ENCODE data around the gene EPN3. TPM values are rescaled to one million over a fixed set of nuclear protein-coding genes. Genes with fewer than 3 reads are reported as not detected.

EPN3 gene
- total RNA-seq, 1 experiment from 2014 or later = 17.8 TPM

GRCh38 chr17:50561746-50562141, 29.2 kb downstream of the EPN3 start:
- TF ChIP-seq ZNF274 (IDR thresholded peaks at IDR 0.05; ENCODE audit: low read depth, low read length) (no peak), ATF3 (IDR thresholded peaks at IDR 0.05) (no peak), POLR2A (IDR thresholded peaks at IDR 0.05; ENCODE audit: borderline replicate concordance, extremely low read depth, insufficient read depth, insufficient read length) (no peak)
- H3K4me3 ChIP-seq (replicated peaks in 1 of 2; ENCODE audit: low read depth in 1 of 2, low read length in 2 of 2) = no peak overlapping the region
- no peak overlapping the region for H3K27ac ChIP-seq (ENCODE audit: low read depth, low read length)
- H3K9me3 ChIP-seq (ENCODE audit: control insufficient read depth in 1 of 2, insufficient read depth in 1 of 2, low read depth in 1 of 2, low read length in 2 of 2) = no peaks in the 10 kb centered on the region
- DNase-seq (ENCODE audit: low read depth, low spot score) = no peak
- H2AFZ ChIP-seq (ENCODE audit: low read depth, low read length, poor library complexity, severe bottlenecking) = no peak overlapping the region
- H3K4me1 ChIP-seq (ENCODE audit: control insufficient read depth in 1 of 2, insufficient read depth in 2 of 2, low read length in 2 of 2) = peaks cover 6 to 18% of the 10 kb centered on the region in 2 experiments; a peak in 3 of 4 replicates
- ATAC-seq = no peak
- no peaks in the 10 kb centered on the region for H3K27me3 ChIP-seq (ENCODE audit: insufficient read depth, low read length)
- CTCF ChIA-PET = no interaction called here
- no peak overlapping the region for H3K4me2 ChIP-seq (ENCODE audit: low read length)
- POLR2A ChIA-PET = no interaction called here
- H3K36me3 ChIP-seq (ENCODE audit: control insufficient read depth in 1 of 2, insufficient read depth in 2 of 2, low read length in 2 of 2) = no peaks in the 10 kb centered on the region
- intact Hi-C loops (cut with micrococcal nuclease) = no loop called here
- H4K20me1 ChIP-seq (ENCODE audit: insufficient read depth) = no peaks in the 10 kb centered on the region
- RAD21 ChIA-PET (ENCODE audit: low non-redundant PET in 1 of 2, low total read pairs in 2 of 2, uncharacterized antibody in 2 of 2, unreplicated experiment in 2 of 2) = interaction anchor here in 1 of 2 experiments (0.6 kb wide), 1 partner anchor 67 kb away, joined by 4 read pairs; no protein-coding TSS in a partner anchor
- H3K79me2 ChIP-seq (ENCODE audit: insufficient read depth, low read length) = no peaks in the 10 kb centered on the region
- no peak overlapping the region for H3K9ac ChIP-seq (ENCODE audit: low read length)
- H3K9me2 ChIP-seq (ENCODE audit: insufficient read depth) = no peaks in the 10 kb centered on the region
- no TSS peak for BruUV-seq (replicated peaks)

- intact Hi-C loops (cut with micrococcal nuclease) = no loop called here
- TF ChIP-seq SP1 (IDR thresholded peaks at IDR 0.05; ENCODE audit: low read depth) = no peak
- TF ChIP-seq EZH2phosphoT487 (IDR thresholded peaks at IDR 0.05; ENCODE audit: borderline replicate concordance) = no peak
- no peak for TF ChIP-seq TCF7L2 (IDR thresholded peaks at IDR 0.05; ENCODE audit: borderline replicate concordance, extremely low read depth, insufficient read depth, insufficient read length)
- TF ChIP-seq ELF1 (IDR thresholded peaks at IDR 0.05; ENCODE audit: borderline replicate concordance, low read depth) = no peak
- TF ChIP-seq REST (IDR thresholded peaks at IDR 0.05; ENCODE audit: low read depth) = no peak
- no peak for TF ChIP-seq CTCF (IDR thresholded peaks at IDR 0.05 in 2 of 3, conservative IDR thresholded peaks at IDR 0.05 in 1 of 3; ENCODE audit: borderline replicate concordance in 1 of 3, insufficient read depth in 1 of 3, low read depth in 2 of 3, low read length in 2 of 3)
- TF ChIP-seq CEBPB (IDR thresholded peaks at IDR 0.05; ENCODE audit: low read depth) = no peak
- TF ChIP-seq EGR1 (IDR thresholded peaks at IDR 0.05; ENCODE audit: low read depth) = no peak
- TF ChIP-seq SRF (IDR thresholded peaks at IDR 0.05; ENCODE audit: low read depth) = no peak
- no peak for TF ChIP-seq FOSL1 (IDR thresholded peaks at IDR 0.05; ENCODE audit: low read depth)
- no peak for TF ChIP-seq ZNF274 (IDR thresholded peaks at IDR 0.05; ENCODE audit: low read depth, low read length)
- TF ChIP-seq EZH2 (IDR thresholded peaks at IDR 0.05) = no peak
These were observed 29.9 kb downstream of the EPN3 start for GRCh38 chr17:50562242-50563091.

More at GRCh38 chr17:50562242-50563091, 29.9 kb downstream of the EPN3 start:
- ATAC-seq = no peak
- Histone ChIP-seq H3K9ac (ENCODE audit: low read length) (no peak overlapping the region), H3K79me2 (ENCODE audit: insufficient read depth, low read length) (no peaks in the 10 kb centered on the region), H3K27me3 (ENCODE audit: insufficient read depth, low read length) (no peaks in the 10 kb centered on the region), H3K4me2 (ENCODE audit: low read length) (no peak overlapping the region), H3K9me3 (ENCODE audit: control insufficient read depth in 1 of 2, insufficient read depth in 1 of 2, low read depth in 1 of 2, low read length in 2 of 2) (no peaks in the 10 kb centered on the region), H2AFZ (ENCODE audit: low read depth, low read length, poor library complexity, severe bottlenecking) (no peak overlapping the region), H3K4me3 (replicated peaks in 1 of 2; ENCODE audit: low read depth in 1 of 2, low read length in 2 of 2) (no peak overlapping the region), H3K4me1 (ENCODE audit: control insufficient read depth in 1 of 2, insufficient read depth in 2 of 2, low read length in 2 of 2) (peaks cover 6 to 18% of the 10 kb centered on the region in 2 experiments; a peak in 3 of 4 replicates), H3K9me2 (ENCODE audit: insufficient read depth) (no peaks in the 10 kb centered on the region), H3K27ac (ENCODE audit: low read depth, low read length) (no peak overlapping the region), H3K36me3 (ENCODE audit: control insufficient read depth in 1 of 2, insufficient read depth in 2 of 2, low read length in 2 of 2) (no peaks in the 10 kb centered on the region), H4K20me1 (ENCODE audit: insufficient read depth) (no peaks in the 10 kb centered on the region)
- ChIA-PET POLR2A (interaction anchor here (1.0 kb wide), 2 partner anchors 76 to 84 kb away, joined by 3 to 4 read pairs; no protein-coding TSS in a partner anchor), RAD21 (ENCODE audit: low non-redundant PET in 1 of 2, low total read pairs in 2 of 2, uncharacterized antibody in 2 of 2, unreplicated experiment in 2 of 2) (interaction anchor here (0.6 kb wide), 2 partner anchors 57 to 66 kb away, joined by 4 to 11 read pairs; no protein-coding TSS in a partner anchor), CTCF (no interaction called here)
- no TSS peak for BruUV-seq (replicated peaks)
- DNase-seq (ENCODE audit: low read depth, low spot score) = no peak
